H1 (cell line): ENCODE results near the gene CCDC171. TPM values are rescaled to one million over a fixed set of nuclear protein-coding genes. Genes with fewer than 3 reads are reported as not detected.

Source experiments
- CBX8 ChIP-seq: fragments of 300-800, 300-1000 bp; sonication (generic); IDR thresholded peaks from 2 replicates; pipeline ENCODE4 v1.7.1; 2016; ENCODE audit warnings: low read depth, low read length, borderline replicate concordance
- CHD2 ChIP-seq: IDR thresholded peaks from 2 replicates; pipeline ENCODE4 v1.6.1; 2012; ENCODE audit warnings: low read length, improper control_type of control experiment
- RXRA ChIP-seq: IDR thresholded peaks from 2 replicates; pipeline ENCODE4 v1.6.1; 2011; ENCODE audit warnings: low read depth, mild to moderate bottlenecking, low read length, moderate library complexity; ENCODE audit not compliant: insufficient read depth
- SIRT6 ChIP-seq: IDR thresholded peaks from one replicate; pipeline ENCODE4 v1.7.1; 2012; ENCODE audit warnings: low read length, inconsistent platforms
- TCF12 ChIP-seq: IDR thresholded peaks from 2 replicates; pipeline ENCODE4 v1.6.1; 2011; ENCODE audit warnings: low read depth, mild to moderate bottlenecking, low read length
- TEAD4 ChIP-seq: IDR thresholded peaks from 2 replicates; pipeline ENCODE4 v1.6.1; 2012; ENCODE audit warnings: low read depth, low read length, inconsistent platforms, mixed read lengths
- ZNF274 ChIP-seq: IDR thresholded peaks from 2 replicates; pipeline ENCODE4 v1.7.0; 2012; ENCODE audit warnings: low read length, borderline replicate concordance; ENCODE audit errors: extremely low read depth
- polyA plus RNA-seq, 7 experiments: library from polyadenylated mRNA; depleted of rRNA in 3 of 7; stranded (reverse) in 5 of 7; unstranded in 2 of 7; fragments of >200 nt in 5 of 7; fragments of 200-250 nt in 2 of 7; gene quantifications; 1 replicate in 5 of 7; 2 replicates in 1 of 7; 4 replicates in 1 of 7; pipeline versions ENCODE4 v1.2.1 to v1.2.3, GENCODE V29; 2011 to 2013; ENCODE audit warnings: missing spikeins in 2 of 7, mixed read lengths in 2 of 7
- total RNA-seq: library from RNA; stranded (reverse); fragmentation: NEBNext Ultra II Directional; extraction: Animal tissue kit (Norgen Biotek cat#: 25700); gene quantifications from 2 replicates; pipeline ENCODE4 v1.2.1, GENCODE V29; 2021

Gene CCDC171
- total and polyA plus RNA-seq, 2 of the 8 experiments (the other 6 are each of a cell fraction or from before 2014, with no cell fraction given) = 0.83 to 2.3 TPM

GRCh38 chr9:15543047-15543813 lies 9.6 kb upstream of the CCDC171 start (continued):
- TF ChIP-seq CHD2 = no peak
- no peak for TF ChIP-seq ZNF274
- TF ChIP-seq SIRT6 = no peak
- TF ChIP-seq CBX8 = no peak
- TF ChIP-seq TEAD4 = no peak
- TF ChIP-seq RXRA = no peak
- no peak for TF ChIP-seq TCF12
- TF ChIP-seq, all 59 proteins: peak for 0
